Astrocyte (in vitro differentiated cells and primary cell): ENCODE measurements around the gene MDFIC. TPM values are rescaled to one million over a fixed set of nuclear protein-coding genes. Genes with fewer than 3 reads are reported as not detected.

ENCODE experiments used
- DNase-seq: peaks from one replicate; pipeline ENCODE4 v3.0.0-alpha.2; 2010; ENCODE audit warnings: low read depth
- FAIRE-seq: peaks from 2 replicates; lab custom pipeline; 2011; peaks lifted over from hg19 to GRCh38; lab: Jason Lieb, UNC
- H2AFZ ChIP-seq: 2 replicates; pipeline ENCODE4 v1.6.0; 2012; ENCODE audit warnings: low read depth, low read length, inconsistent platforms
- H3K27ac ChIP-seq: 2 replicates; pipeline ENCODE4 v1.5.1; 2011; ENCODE audit warnings: low read depth, low read length, inconsistent platforms
- H3K27me3 ChIP-seq: 2 replicates; pipeline ENCODE4 v1.6.0; 2011; ENCODE audit warnings: low read length, inconsistent platforms; ENCODE audit not compliant: insufficient read depth
- H3K36me3 ChIP-seq: 2 replicates; pipeline ENCODE4 v1.5.1; 2011; ENCODE audit warnings: low read length, inconsistent platforms; ENCODE audit not compliant: insufficient read depth
- H3K4me1 ChIP-seq: 2 replicates; pipeline ENCODE4 v1.5.1; 2011; ENCODE audit warnings: low read length, inconsistent platforms; ENCODE audit not compliant: insufficient read depth
- H3K4me2 ChIP-seq: 2 replicates; pipeline ENCODE4 v1.6.0; 2012; ENCODE audit warnings: low read length, inconsistent platforms
- H3K4me3 ChIP-seq: 2 replicates; pipeline ENCODE4 v1.5.1; 2011; ENCODE audit warnings: low read depth, mild to moderate bottlenecking, low read length, inconsistent platforms; ENCODE audit not compliant: insufficient read depth
- H3K79me2 ChIP-seq: 2 replicates; pipeline ENCODE4 v1.6.0; 2012; ENCODE audit warnings: mild to moderate bottlenecking, low read length, inconsistent platforms; ENCODE audit not compliant: insufficient read depth
- H3K9ac ChIP-seq: 2 replicates; pipeline ENCODE4 v1.6.0; 2012; ENCODE audit warnings: mild to moderate bottlenecking, low read length, inconsistent platforms
- H3K9me3 ChIP-seq: 2 replicates; pipeline ENCODE4 v1.5.1; 2012; ENCODE audit warnings: low read depth, mild to moderate bottlenecking, low read length, inconsistent platforms; ENCODE audit not compliant: insufficient read depth
- H4K20me1 ChIP-seq: 2 replicates; pipeline ENCODE4 v1.6.0; 2012; ENCODE audit warnings: low read length, inconsistent platforms; ENCODE audit not compliant: insufficient read depth
- H3K27ac Mint-ChIP-seq: one replicate; pipeline ENCODE4 v1.8.0; 2021; ENCODE audit warnings: mild to moderate bottlenecking, mixed read lengths; ENCODE audit not compliant: unreplicated experiment
- H3K27me3 Mint-ChIP-seq: one replicate; pipeline ENCODE4 v1.8.0; 2021; ENCODE audit warnings: low read depth, mixed read lengths; ENCODE audit not compliant: unreplicated experiment
- H3K36me3 Mint-ChIP-seq: one replicate; pipeline ENCODE4 v1.8.0; 2021; ENCODE audit warnings: low read depth, mixed read lengths; ENCODE audit not compliant: unreplicated experiment
- H3K4me1 Mint-ChIP-seq: one replicate; pipeline ENCODE4 v1.8.0; 2021; ENCODE audit warnings: low read depth, mixed read lengths; ENCODE audit not compliant: unreplicated experiment
- H3K4me3 Mint-ChIP-seq: one replicate; pipeline ENCODE4 v1.8.0; 2021; ENCODE audit warnings: mild to moderate bottlenecking, moderate library complexity, mixed read lengths; ENCODE audit not compliant: unreplicated experiment
- H3K9me3 Mint-ChIP-seq: one replicate; pipeline ENCODE4 v1.8.0; 2021; ENCODE audit warnings: mild to moderate bottlenecking, mixed read lengths; ENCODE audit not compliant: unreplicated experiment
- CTCF ChIP-seq: IDR thresholded peaks from 2 replicates; pipeline ENCODE4 v1.5.1; 2011; ENCODE audit warnings: low read depth, mild to moderate bottlenecking, inconsistent platforms, low read length, moderate library complexity; ENCODE audit not compliant: insufficient read depth
- EZH2 ChIP-seq: IDR thresholded peaks from 2 replicates; pipeline ENCODE4 v1.6.1; 2012; ENCODE audit warnings: mild to moderate bottlenecking, low read length, inconsistent platforms; ENCODE audit not compliant: insufficient read depth
- total RNA-seq: library from RNA; stranded (reverse); gene quantifications from 2 replicates; pipeline ENCODE4 v1.2.1, GENCODE V29; 2021

Gene MDFIC
- total RNA-seq, 1 donor from 2014 or later: 20.3 TPM

GRCh38 chr7:114997487-114998404 is 75.9 kb downstream of the MDFIC start:
- no peak overlapping the region for H3K4me2 ChIP-seq
- H3K4me1 ChIP-seq: no peaks in the 10 kb centered on the region
- H3K9me3 ChIP-seq: no peaks in the 10 kb centered on the region
- H3K27ac Mint-ChIP-seq: no peak overlapping the region
- no peaks in the 10 kb centered on the region for H3K27me3 Mint-ChIP-seq
- TF ChIP-seq EZH2: no peak
- TF ChIP-seq CTCF: no peak
- no peaks in the 10 kb centered on the region for H3K36me3 ChIP-seq
- no peak overlapping the region for H3K4me3 Mint-ChIP-seq
- H2AFZ ChIP-seq: no peak overlapping the region
- no peaks in the 10 kb centered on the region for H3K27me3 ChIP-seq
- FAIRE-seq (no peak), DNase-seq (no peak)
- no peak overlapping the region for H3K4me3 ChIP-seq
- peaks cover 12% of the 10 kb centered on the region for H3K9me3 Mint-ChIP-seq
- H4K20me1 ChIP-seq: peaks cover 8% of the 10 kb centered on the region
- H3K36me3 Mint-ChIP-seq: peaks cover 15% of the 10 kb centered on the region
- H3K27ac ChIP-seq: no peak overlapping the region
- no peaks in the 10 kb centered on the region for H3K79me2 ChIP-seq
- no peaks in the 10 kb centered on the region for H3K4me1 Mint-ChIP-seq
- H3K9ac ChIP-seq: no peak overlapping the region

- Histone ChIP-seq H3K79me2 (no peaks in the 10 kb centered on the region), H3K4me1 (peaks cover 6% of the 10 kb centered on the region), H3K27me3 (no peaks in the 10 kb centered on the region), H3K36me3 (no peaks in the 10 kb centered on the region), H2AFZ (no peak overlapping the region), H3K4me2 (no peak overlapping the region), H4K20me1 (peaks cover 11% of the 10 kb centered on the region), H3K9ac (no peak overlapping the region), H3K4me3 (no peak overlapping the region), H3K27ac (no peak overlapping the region), H3K9me3 (no peaks in the 10 kb centered on the region)
- Mint-ChIP-seq H3K27ac (no peak overlapping the region), H3K27me3 (no peaks in the 10 kb centered on the region), H3K9me3 (no peaks in the 10 kb centered on the region), H3K4me3 (no peak overlapping the region), H3K36me3 (peaks cover 4% of the 10 kb centered on the region), H3K4me1 (peaks cover 6% of the 10 kb centered on the region)
- TF ChIP-seq CTCF (no peak), EZH2 (no peak)
- DNase-seq: no peak
- FAIRE-seq: no peak
These were observed 82.2 kb downstream of the MDFIC start for GRCh38 chr7:115004121-115004520.

GRCh38 chr7:115005251-115005650 is 83.4 kb downstream of the MDFIC start:
- no peak for TF ChIP-seq CTCF
- no peak for TF ChIP-seq EZH2
- Histone ChIP-seq H3K9ac (no peak overlapping the region), H4K20me1 (peaks cover 11% of the 10 kb centered on the region), H3K4me2 (no peak overlapping the region), H3K27me3 (no peaks in the 10 kb centered on the region), H3K4me1 (peaks cover 6% of the 10 kb centered on the region), H3K9me3 (no peaks in the 10 kb centered on the region), H3K4me3 (no peak overlapping the region), H3K27ac (no peak overlapping the region), H2AFZ (no peak overlapping the region), H3K36me3 (no peaks in the 10 kb centered on the region), H3K79me2 (no peaks in the 10 kb centered on the region)
- Mint-ChIP-seq H3K27ac (no peak overlapping the region), H3K4me3 (no peak overlapping the region), H3K4me1 (peaks cover 6% of the 10 kb centered on the region), H3K27me3 (no peaks in the 10 kb centered on the region), H3K9me3 (no peaks in the 10 kb centered on the region), H3K36me3 (peaks cover 4% of the 10 kb centered on the region)
- DNase-seq (no peak), FAIRE-seq (no peak)
